Central memory CD8-positive, alpha-beta T cell (primary cell): ENCODE results near the gene CTIF.

Source experiments
- ATAC-seq: fragments of 150-1000 bp; cut with Tn5 transposase; replicated peaks from 2 replicates; pipeline ENCODE4 v1.10.0; 2022; ENCODE audit warnings: mild to moderate bottlenecking, moderate FRiP score, moderate number of reproducible peaks; ENCODE audit not compliant: poor library complexity, severe bottlenecking; ENCODE audit errors: extremely low read depth
- DNase-seq, 2 donors: peaks; one replicate each; pipeline ENCODE4 v3.0.0; 2021; ENCODE audit warnings: low spot score in 2 of 2
- H3K27ac Mint-ChIP-seq: one replicate; pipeline ENCODE4 v1.8.0; 2022; ENCODE audit warnings: low read depth, mild to moderate bottlenecking, moderate library complexity, mixed read lengths
- H3K27me3 Mint-ChIP-seq: one replicate; pipeline ENCODE4 v1.8.0; 2022; ENCODE audit warnings: mixed read lengths
- H3K36me3 Mint-ChIP-seq: one replicate; pipeline ENCODE4 v1.8.0; 2022; ENCODE audit warnings: mild to moderate bottlenecking, moderate library complexity, mixed read lengths; ENCODE audit not compliant: insufficient read depth
- H3K4me1 Mint-ChIP-seq: one replicate; pipeline ENCODE4 v1.8.0; 2022; ENCODE audit warnings: mixed read lengths
- H3K4me3 Mint-ChIP-seq: one replicate; pipeline ENCODE4 v1.8.0; 2022; ENCODE audit warnings: mild to moderate bottlenecking, moderate library complexity, mixed read lengths
- H3K9me3 Mint-ChIP-seq: one replicate; pipeline ENCODE4 v1.8.0; 2022; ENCODE audit warnings: mixed read lengths

Gene CTIF

GRCh38 chr18:48519431-48520100 lies 19.3 kb upstream of the CTIF start:
- no peaks in the 10 kb centered on the region for H3K9me3 Mint-ChIP-seq
- no peaks in the 10 kb centered on the region for H3K36me3 Mint-ChIP-seq
- no peak overlapping the region for H3K4me3 Mint-ChIP-seq
- H3K4me1 Mint-ChIP-seq = no peaks in the 10 kb centered on the region
- DNase-seq (no peak), ATAC-seq (no peak)
- H3K27me3 Mint-ChIP-seq = peaks cover 86% of the 10 kb centered on the region
- H3K27ac Mint-ChIP-seq = no peak overlapping the region

GRCh38 chr18:48521723-48522122 lies 17.1 kb upstream of the CTIF start:
- Mint-ChIP-seq H3K27me3 (peaks cover 82% of the 10 kb centered on the region), H3K9me3 (no peaks in the 10 kb centered on the region), H3K4me1 (no peaks in the 10 kb centered on the region), H3K36me3 (no peaks in the 10 kb centered on the region), H3K27ac (no peak overlapping the region), H3K4me3 (no peak overlapping the region)
- ATAC-seq (no peak), DNase-seq (no peak)

DNA sequence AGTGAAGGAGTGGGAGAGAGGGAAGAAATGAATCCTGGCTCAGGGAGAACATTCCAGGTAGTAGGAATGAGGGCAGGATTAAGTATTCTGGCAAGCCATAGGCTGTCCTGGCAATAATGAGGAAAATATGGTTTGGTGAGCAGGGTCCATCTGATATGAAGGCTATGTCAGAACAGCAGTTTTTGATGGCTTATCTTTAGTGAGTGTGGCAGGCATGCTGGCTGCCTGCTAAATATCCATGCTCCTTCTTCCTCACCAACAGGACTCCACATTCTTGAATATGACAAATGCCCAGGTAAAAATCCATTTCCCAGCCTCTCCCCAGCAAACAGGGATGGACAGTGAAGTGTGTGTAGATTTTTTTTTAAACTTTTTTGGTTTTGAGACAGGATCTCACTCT lies 13.2 kb upstream of the CTIF start:
- Mint-ChIP-seq H3K36me3 (no peaks in the 10 kb centered on the region), H3K27ac (no peak overlapping the region), H3K4me3 (no peak overlapping the region), H3K4me1 (no peaks in the 10 kb centered on the region), H3K27me3 (peaks cover 91% of the 10 kb centered on the region), H3K9me3 (no peaks in the 10 kb centered on the region)
- ATAC-seq (no peak), DNase-seq (no peak)

- H3K4me1 Mint-ChIP-seq = no peaks in the 10 kb centered on the region
- H3K27ac Mint-ChIP-seq = no peak overlapping the region
These were observed 11.4 kb upstream of the CTIF start for GRCh38 chr18:48527461-48527860.

GRCh38 chr18:48528861-48529260 lies 10.0 kb upstream of the CTIF start:
- no peaks in the 10 kb centered on the region for H3K4me1 Mint-ChIP-seq
- no peaks in the 10 kb centered on the region for H3K9me3 Mint-ChIP-seq
- H3K27me3 Mint-ChIP-seq = peaks cover 89% of the 10 kb centered on the region
- ATAC-seq (no peak), DNase-seq (no peak)
- peaks cover 2% of the 10 kb centered on the region for H3K36me3 Mint-ChIP-seq
- no peak overlapping the region for H3K4me3 Mint-ChIP-seq
- H3K27ac Mint-ChIP-seq = no peak overlapping the region

More at GRCh38 chr18:48527461-48527860, 11.4 kb upstream of the CTIF start:
- H3K27me3 Mint-ChIP-seq = peaks cover 91% of the 10 kb centered on the region
- no peak for ATAC-seq
- H3K36me3 Mint-ChIP-seq = peaks cover 2% of the 10 kb centered on the region
- no peak overlapping the region for H3K4me3 Mint-ChIP-seq
- DNase-seq = no peak
- no peaks in the 10 kb centered on the region for H3K9me3 Mint-ChIP-seq

GRCh38 chr18:48529796-48530195 lies 9.0 kb upstream of the CTIF start:
- peaks cover 89% of the 10 kb centered on the region for H3K27me3 Mint-ChIP-seq
- DNase-seq = no peak
- H3K27ac Mint-ChIP-seq = no peak overlapping the region
- no peak for ATAC-seq
- H3K36me3 Mint-ChIP-seq = peaks cover 3% of the 10 kb centered on the region
- no peaks in the 10 kb centered on the region for H3K4me1 Mint-ChIP-seq
- H3K9me3 Mint-ChIP-seq = no peaks in the 10 kb centered on the region
- no peak overlapping the region for H3K4me3 Mint-ChIP-seq

DNA sequence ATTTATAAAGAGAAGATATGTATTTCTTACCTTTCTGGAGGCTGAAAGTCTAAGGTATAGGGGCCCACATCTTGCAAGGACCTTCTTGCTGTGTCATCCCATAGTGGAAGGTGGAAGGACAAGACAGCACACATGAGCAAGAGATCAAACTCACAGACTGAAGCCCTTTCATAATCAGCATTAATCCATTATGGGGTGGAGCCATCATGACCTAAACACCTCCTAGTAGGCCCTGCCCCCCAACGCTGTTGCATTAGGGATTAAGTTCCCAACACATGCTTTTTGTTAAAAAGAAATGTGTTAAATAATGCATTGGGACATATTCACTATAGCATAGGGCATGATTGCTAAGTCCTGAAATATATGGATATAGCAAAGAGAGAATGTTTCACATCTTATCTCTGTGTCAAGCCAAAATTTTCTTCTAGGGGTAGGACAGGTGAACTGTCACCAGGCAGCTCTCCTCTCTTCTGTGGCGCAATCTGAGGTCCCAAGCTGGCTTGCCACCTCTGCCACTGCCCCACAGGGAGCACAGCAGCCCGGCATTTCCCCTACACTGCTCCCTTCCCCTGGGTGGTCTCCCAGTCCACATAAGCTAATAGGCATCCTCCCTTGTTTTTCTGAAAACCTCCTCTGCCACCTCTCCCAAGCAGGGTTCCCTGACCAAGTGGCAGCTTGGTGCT lies 8.3 kb upstream of the CTIF start:
- no peak for ATAC-seq
- H3K9me3 Mint-ChIP-seq = no peaks in the 10 kb centered on the region
- H3K4me3 Mint-ChIP-seq = no peak overlapping the region
- H3K27me3 Mint-ChIP-seq = peaks cover 89% of the 10 kb centered on the region
- no peaks in the 10 kb centered on the region for H3K4me1 Mint-ChIP-seq
- peaks cover 3% of the 10 kb centered on the region for H3K36me3 Mint-ChIP-seq
- no peak for DNase-seq
- H3K27ac Mint-ChIP-seq = no peak overlapping the region

- no peak overlapping the region for H3K27ac Mint-ChIP-seq
- H3K4me1 Mint-ChIP-seq = no peaks in the 10 kb centered on the region
- no peak for ATAC-seq
- DNase-seq = no peak
- H3K27me3 Mint-ChIP-seq = peaks cover 92% of the 10 kb centered on the region
- H3K4me3 Mint-ChIP-seq = no peak overlapping the region
- H3K36me3 Mint-ChIP-seq = peaks cover 3% of the 10 kb centered on the region
- H3K9me3 Mint-ChIP-seq = no peaks in the 10 kb centered on the region
These were observed 7.8 kb upstream of the CTIF start for GRCh38 chr18:48531082-48531403.

- H3K9me3 Mint-ChIP-seq = no peaks in the 10 kb centered on the region
- H3K4me3 Mint-ChIP-seq = no peak overlapping the region
These were observed 6.9 kb upstream of the CTIF start for GRCh38 chr18:48531908-48532307.

GRCh38 chr18:48533340-48534070 lies 5.3 kb upstream of the CTIF start:
- peaks cover 3% of the 10 kb centered on the region for H3K36me3 Mint-ChIP-seq
- no peaks in the 10 kb centered on the region for H3K4me1 Mint-ChIP-seq
- H3K27me3 Mint-ChIP-seq = peaks cover 77% of the 10 kb centered on the region
- ATAC-seq (no peak), DNase-seq (no peak)
- no peaks in the 10 kb centered on the region for H3K9me3 Mint-ChIP-seq
- H3K27ac Mint-ChIP-seq = no peak overlapping the region
- H3K4me3 Mint-ChIP-seq = no peak overlapping the region

More at GRCh38 chr18:48531908-48532307, 6.9 kb upstream of the CTIF start:
- Mint-ChIP-seq H3K27me3 (peaks cover 91% of the 10 kb centered on the region), H3K36me3 (peaks cover 3% of the 10 kb centered on the region), H3K27ac (no peak overlapping the region), H3K4me1 (no peaks in the 10 kb centered on the region)
- no peak for DNase-seq
- ATAC-seq = no peak

DNA sequence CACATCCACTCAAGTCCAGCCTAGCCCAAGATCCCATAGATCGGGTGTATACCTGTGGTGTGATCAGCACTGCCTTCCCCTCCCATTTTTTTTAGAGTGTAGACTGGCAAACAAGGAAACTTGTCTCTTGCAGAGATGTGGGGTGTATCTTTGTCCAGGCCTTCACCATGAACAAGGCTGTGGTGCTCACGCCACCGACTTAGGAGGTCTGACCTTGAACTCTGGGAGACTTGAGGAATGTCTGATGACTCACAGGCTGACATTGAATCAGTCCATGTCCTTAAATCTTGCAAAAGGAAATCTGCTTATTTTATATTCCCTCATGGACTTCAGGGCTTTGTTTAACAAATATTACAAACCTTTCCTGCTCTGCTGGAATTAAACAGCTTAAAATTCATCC lies 4.5 kb upstream of the CTIF start:
- Mint-ChIP-seq H3K4me1 (no peaks in the 10 kb centered on the region), H3K4me3 (no peak overlapping the region), H3K27ac (no peak overlapping the region), H3K36me3 (peaks cover 3% of the 10 kb centered on the region), H3K9me3 (no peaks in the 10 kb centered on the region), H3K27me3 (peaks cover 68% of the 10 kb centered on the region)
- no peak for DNase-seq
- ATAC-seq = no peak

- no peak overlapping the region for H3K27ac Mint-ChIP-seq
- H3K36me3 Mint-ChIP-seq = peaks cover 3% of the 10 kb centered on the region
- no peak for DNase-seq
- ATAC-seq = no peak
- H3K4me1 Mint-ChIP-seq = peaks cover 6% of the 10 kb centered on the region
- peaks cover 52% of the 10 kb centered on the region for H3K27me3 Mint-ChIP-seq
- H3K9me3 Mint-ChIP-seq = no peaks in the 10 kb centered on the region
- no peak overlapping the region for H3K4me3 Mint-ChIP-seq
These were observed 2.9 kb upstream of the CTIF start for GRCh38 chr18:48535956-48536355.

GRCh38 chr18:48536516-48536915 lies 2.3 kb upstream of the CTIF start:
- H3K27me3 Mint-ChIP-seq = peaks cover 47% of the 10 kb centered on the region
- no peak overlapping the region for H3K27ac Mint-ChIP-seq
- no peak for ATAC-seq
- DNase-seq = no peak
- H3K4me1 Mint-ChIP-seq = peaks cover 6% of the 10 kb centered on the region
- no peaks in the 10 kb centered on the region for H3K9me3 Mint-ChIP-seq
- H3K4me3 Mint-ChIP-seq = no peak overlapping the region
- peaks cover 3% of the 10 kb centered on the region for H3K36me3 Mint-ChIP-seq
